HepG2 (cell line): ENCODE data around the gene MYEOV. TPM values are rescaled to one million over a fixed set of nuclear protein-coding genes. Genes with fewer than 3 reads are reported as not detected.

Experiments used
- ATAC-seq: fragments of 200-7000 bp; cut with Tn5 transposase; 3 replicates; pipeline ENCODE4 v1.9.1; 2020; ENCODE audit warnings: mild to moderate bottlenecking, moderate library complexity
- BruUV-seq: library from RNA; stranded (reverse); fragments of 400-500 nt; replicated peaks from 2 replicates; lab custom pipeline; 2021; lab: Mats Ljungman, UMichigan
- CTCF ChIA-PET: fragments of 300-600 bp; formaldehyde crosslinking; extraction: SDS; loops from one replicate; lab custom pipeline; 2021; ENCODE audit warnings: low total read pairs, inconsistent platforms, low intra/inter-chr PET ratio; lab: Yijun Ruan, JAX
- POLR2A ChIA-PET: fragments of 350-600 bp; sonication (Branson Sonifier 250); formaldehyde crosslinking; loops from one replicate; lab custom pipeline; 2020; ENCODE audit warnings: antibody characterized with exemption, inconsistent platforms; lab: Yijun Ruan, JAX
- DNase-seq: peaks from one replicate; pipeline ENCODE4 v3.0.0-alpha.2; 2015; ENCODE audit warnings: low spot score
- FAIRE-seq: peaks from 3 replicates; lab custom pipeline; 2011; peaks lifted over from hg19 to GRCh38; lab: Jason Lieb, UNC
- H2AFZ ChIP-seq: one replicate; pipeline ENCODE4 v1.6.1; 2011; ENCODE audit warnings: low read length, inconsistent platforms
- H3K27ac ChIP-seq: fragments of 300-600 bp; 3 replicates; pipeline ENCODE4 v1.8.0; 2011; ENCODE audit warnings: mixed run types, mild to moderate bottlenecking, mixed read lengths, low read length, inconsistent platforms; ENCODE audit not compliant: insufficient read depth; ENCODE audit errors: extremely low read length
- H3K27me3 ChIP-seq, 2 experiments: fragments of 200-600 bp in 1 of 2; 2 replicates in 1 of 2; 3 replicates in 1 of 2; pipeline versions ENCODE4 v1.6.0 to v1.8.0; 2011; ENCODE audit warnings: low read length in 2 of 2, mild to moderate bottlenecking in 2 of 2, moderate library complexity in 2 of 2, inconsistent platforms in 1 of 2; ENCODE audit not compliant: insufficient read depth in 2 of 2, control insufficient read depth in 1 of 2
- H3K36me3 ChIP-seq, 2 experiments: fragments of 200-600 bp in 1 of 2; replicated peaks in 1 of 2; 2 replicates in 1 of 2; 3 replicates in 1 of 2; pipeline versions ENCODE4 v1.5.1 to v1.8.0; 2011; ENCODE audit warnings: low read length in 2 of 2, inconsistent platforms in 1 of 2; ENCODE audit not compliant: insufficient read depth in 2 of 2, control insufficient read depth in 1 of 2
- H3K4me1 ChIP-seq: 2 replicates; pipeline ENCODE4 v1.5.1; 2012; ENCODE audit warnings: low read length, inconsistent platforms; ENCODE audit not compliant: insufficient read depth
- H3K4me2 ChIP-seq: 2 replicates; pipeline ENCODE4 v1.6.0; 2011; ENCODE audit warnings: low read depth, low read length, inconsistent platforms
- H3K4me3 ChIP-seq, 3 experiments: fragments of 200-600 bp in 1 of 3; sonication (generic), shearing (Covaris generic) in 1 of 3; replicated peaks in 1 of 3; 2 replicates each; pipeline ENCODE4 v1.5.1; 2011 to 2016; ENCODE audit warnings: low read length in 3 of 3, inconsistent platforms in 2 of 3, low read depth in 2 of 3, mild to moderate bottlenecking in 2 of 3, control low read depth in 1 of 3, mixed read lengths in 1 of 3; ENCODE audit not compliant: insufficient read depth in 1 of 3
- H3K79me2 ChIP-seq: one replicate; pipeline ENCODE4 v1.6.1; 2011; ENCODE audit warnings: low read length, inconsistent platforms; ENCODE audit not compliant: insufficient read depth
- H3K9ac ChIP-seq: 2 replicates; pipeline ENCODE4 v1.6.0; 2011; ENCODE audit warnings: mild to moderate bottlenecking, low read depth, low read length, inconsistent platforms; ENCODE audit not compliant: insufficient read depth
- H3K9me3 ChIP-seq: 2 replicates; pipeline ENCODE4 v1.5.1; 2012; ENCODE audit warnings: mild to moderate bottlenecking, low read length
- H4K20me1 ChIP-seq: 2 replicates; pipeline ENCODE4 v1.6.0; 2011; ENCODE audit warnings: inconsistent platforms, mild to moderate bottlenecking, low read length, moderate library complexity; ENCODE audit not compliant: insufficient read depth
- CENPT ChIP-seq: sonication (generic); formaldehyde crosslinking; IDR thresholded peaks from 2 replicates; pipeline ENCODE4 v1.8.0; 2022; ENCODE audit warnings: low read depth, mild to moderate bottlenecking, moderate library complexity, missing genetic modification reagents
- GLI4 ChIP-seq: sonication (generic); formaldehyde crosslinking; IDR thresholded peaks from 2 replicates; pipeline ENCODE4 v1.5.1; 2020; ENCODE audit warnings: missing genetic modification reagents, mild to moderate bottlenecking, moderate library complexity, borderline replicate concordance
- HNF1A ChIP-seq, 2 experiments: sonication (generic) in 1 of 2; formaldehyde crosslinking in 1 of 2; IDR thresholded peaks; 2 replicates each; pipeline versions ENCODE4 v1.4.0 to v1.6.1; 2016 to 2020; ENCODE audit warnings: borderline replicate concordance in 1 of 2, low read depth in 1 of 2, mild to moderate bottlenecking in 1 of 2, missing genetic modification reagents in 1 of 2
- NR1H2 ChIP-seq: sonication (generic); formaldehyde crosslinking; IDR thresholded peaks from 2 replicates; pipeline ENCODE4 v1.8.1; 2022; ENCODE audit warnings: low read depth, missing genetic modification reagents, borderline replicate concordance
- RBAK ChIP-seq: sonication (generic); formaldehyde crosslinking; IDR thresholded peaks from 2 replicates; pipeline ENCODE4 v1.5.1; 2020; ENCODE audit warnings: mild to moderate bottlenecking, missing genetic modification reagents
- TCF7 ChIP-seq: sonication (generic); IDR thresholded peaks from 2 replicates; pipeline ENCODE4 v1.6.1; 2016; ENCODE audit warnings: antibody characterized with exemption, low read depth
- TFDP1 ChIP-seq: IDR thresholded peaks from 2 replicates; pipeline ENCODE4 v1.6.1; 2016; ENCODE audit warnings: missing compliant biosample characterization, missing genetic modification reagents, borderline replicate concordance
- ZBTB21 ChIP-seq: sonication (generic); formaldehyde crosslinking; IDR thresholded peaks from 2 replicates; pipeline ENCODE4 v1.4.0; 2020; ENCODE audit warnings: missing genetic modification reagents
- ZNF256 ChIP-seq: sonication (generic); formaldehyde crosslinking; conservative IDR thresholded peaks from 2 replicates; pipeline ENCODE4 v1.4.0; 2020; ENCODE audit warnings: missing genetic modification reagents
- ZNF772 ChIP-seq: sonication (generic); formaldehyde crosslinking; IDR thresholded peaks from 2 replicates; pipeline ENCODE4 v1.5.0; 2020; ENCODE audit warnings: mild to moderate bottlenecking, missing genetic modification reagents
- WGBS: methylation state at CpG from one replicate; pipeline ENCODE4 v1.1.6; 2017; ENCODE audit warnings: low lambda C conversion rate; 5-methylcytosine and 5-hydroxymethylcytosine counted together
- in situ Hi-C: cut with HindIII; loops from 2 replicates; pipeline ENCODE4 v1.10.0; 2017; ENCODE audit warnings: low pct_unique_long_range_greater_than_20kb; ENCODE audit not compliant: extremely low pct_ligation_motif_present
- intact Hi-C: fragments of 100-400 bp; cut with micrococcal nuclease; formaldehyde crosslinking; loops from one replicate; pipeline ENCODE4 v1.10.0; 2022; ENCODE audit not compliant: unreplicated experiment
- polyA plus RNA-seq, 8 experiments: library from polyadenylated mRNA; depleted of rRNA in 3 of 8; stranded (reverse) in 7 of 8; unstranded in 1 of 8; fragments of >200 nt; fragmentation: Illumina TruSeq in 4 of 8; extraction: Trizol in 4 of 8; gene quantifications; 2 replicates each; pipeline versions ENCODE4 v1.2.1 to v1.2.3, GENCODE V29; 2011 to 2016; ENCODE audit warnings: low read depth in 4 of 8, missing spikeins in 1 of 8, mixed read lengths in 1 of 8; ENCODE audit not compliant: insufficient read depth in 1 of 8
- total RNA-seq, 5 experiments: library from RNA; depleted of rRNA; stranded (reverse); fragments of >200 nt; fragmentation: Illumina TruSeq; extraction: Trizol; gene quantifications; 2 replicates each; pipeline ENCODE4 v1.2.3, GENCODE V29; 2016; ENCODE audit warnings: low read depth in 1 of 5
- TF ChIP-seq, protein P1 (sequence below): sonication (generic); formaldehyde crosslinking; conservative IDR thresholded peaks from 2 replicates; pipeline ENCODE4 v1.4.0; 2020; ENCODE audit warnings: missing genetic modification reagents

MYEOV gene
- total and polyA plus RNA-seq, 2 of the 13 experiments (the other 11 are each of a cell fraction or from before 2014, with no cell fraction given), result 0.33 to 1.8 TPM

DNA sequence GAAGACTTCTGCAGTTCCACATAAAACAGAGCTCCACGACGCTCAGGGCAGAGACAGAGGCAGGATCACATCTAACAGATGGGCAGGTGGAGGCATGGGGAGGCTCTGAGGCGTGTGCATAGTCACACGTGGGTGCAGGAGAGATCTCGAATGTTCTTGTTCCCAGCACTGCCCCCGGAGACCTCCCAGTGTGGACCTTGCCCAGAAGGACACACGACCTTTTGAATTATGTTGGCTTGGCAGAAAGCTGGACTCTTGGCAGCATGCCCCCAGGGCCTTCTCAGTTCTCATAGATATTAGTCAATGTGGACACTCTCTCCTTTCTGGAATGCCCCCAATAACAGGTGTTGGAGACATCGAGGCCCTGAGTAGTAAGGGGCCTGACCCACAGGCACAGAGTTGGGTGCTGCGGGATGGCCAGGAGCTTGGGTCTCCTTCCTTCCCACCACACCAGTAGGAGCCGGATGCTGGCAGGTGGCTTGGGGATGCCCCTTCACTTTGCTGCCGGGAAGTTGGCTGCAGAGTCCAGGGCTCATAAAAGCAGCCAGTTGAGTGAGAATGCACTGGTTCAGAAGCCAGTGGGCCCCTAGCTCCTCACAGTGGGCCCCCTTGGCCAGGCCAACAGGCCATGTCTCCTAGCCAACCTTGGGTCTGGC lies 12.1 kb downstream of the MYEOV start:
- Histone ChIP-seq H3K27ac (no peak overlapping the region), H3K27me3 (peaks cover 6 to 45% of the 10 kb centered on the region in 2 experiments; a peak in 4 of 5 replicates), H4K20me1 (no peaks in the 10 kb centered on the region), H3K9me3 (no peaks in the 10 kb centered on the region), H3K9ac (no peak overlapping the region), H3K36me3 (no peaks in the 10 kb centered on the region), H3K79me2 (no peaks in the 10 kb centered on the region), H3K4me3 (no peak overlapping the region), H3K4me1 (peaks cover 12% of the 10 kb centered on the region; the same call in 1 of the 2 replicates), H2AFZ (no peak overlapping the region), H3K4me2 (no peak overlapping the region)
- intact Hi-C loops (no loop called here), in situ Hi-C loops (no loop called here)
- ATAC-seq (no peak), FAIRE-seq (no peak), DNase-seq (no peak)
- 5% methylated on average over 4 of the region's 11 CpGs for WGBS
- ChIA-PET CTCF (no interaction called here), POLR2A (interaction anchor here (0.7 kb wide), 1 partner anchor 311 kb away, joined by 4 read pairs; no protein-coding TSS in a partner anchor)
- no TSS peak for BruUV-seq
- TF ChIP-seq ZNF256 (no peak), ZBTB21 (CRISPR knock-in tag) (no peak), ZNF772 (CRISPR knock-in tag) (no peak)

DNA sequence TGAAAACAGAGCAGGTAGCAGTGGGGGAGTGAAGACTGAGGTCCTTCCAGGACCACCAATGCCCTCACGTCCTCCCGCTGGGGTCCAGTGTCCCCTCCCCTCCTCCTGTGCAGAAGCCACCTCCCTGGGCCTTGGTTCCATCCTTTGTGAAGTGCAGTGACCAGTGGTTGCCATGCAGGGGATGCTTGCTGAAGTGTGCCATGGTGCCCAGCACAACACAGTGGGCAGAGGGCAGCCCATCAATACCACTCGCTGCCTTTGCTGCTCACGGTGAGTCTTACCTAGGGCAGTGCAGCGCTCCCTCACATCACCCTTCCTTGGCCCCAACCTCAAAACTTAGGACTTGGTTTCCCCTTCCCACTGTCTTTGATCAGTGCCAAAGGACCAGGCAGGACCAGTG lies 12.9 kb downstream of the MYEOV start:
- Histone ChIP-seq H4K20me1 (no peaks in the 10 kb centered on the region), H3K36me3 (no peaks in the 10 kb centered on the region), H2AFZ (no peak overlapping the region), H3K9ac (no peak overlapping the region), H3K4me2 (no peak overlapping the region), H3K4me3 (no peak overlapping the region), H3K27ac (no peak overlapping the region), H3K9me3 (no peaks in the 10 kb centered on the region), H3K79me2 (no peaks in the 10 kb centered on the region), H3K4me1 (peaks cover 7% of the 10 kb centered on the region; the same call in 1 of the 2 replicates), H3K27me3 (peaks cover 6 to 54% of the 10 kb centered on the region in 2 experiments; a peak in 4 of 5 replicates)
- DNase-seq (no peak), ATAC-seq (no peak), FAIRE-seq (no peak)
- in situ Hi-C loops, result no loop called here
- no TSS peak for BruUV-seq
- 62% methylated on average over 5 of the region's 5 CpGs for WGBS
- intact Hi-C loops, result no loop called here
- ChIA-PET CTCF (no interaction called here), POLR2A (no interaction called here)
- TF ChIP-seq TFDP1, result no peak
- TF ChIP-seq NR1H2 (CRISPR knock-in tag), result no peak
- no peak for TF ChIP-seq HNF1A (IDR thresholded peaks at IDR 0.05; ENCODE audit: low read depth)
- TF ChIP-seq HNF1A (CRISPR knock-in tag; IDR thresholded peaks at IDR 0.05; ENCODE audit: borderline replicate concordance), result no peak
- no peak for TF ChIP-seq CENPT (CRISPR knock-in tag)
- no peak for TF ChIP-seq TCF7
- TF ChIP-seq, protein P1, sequence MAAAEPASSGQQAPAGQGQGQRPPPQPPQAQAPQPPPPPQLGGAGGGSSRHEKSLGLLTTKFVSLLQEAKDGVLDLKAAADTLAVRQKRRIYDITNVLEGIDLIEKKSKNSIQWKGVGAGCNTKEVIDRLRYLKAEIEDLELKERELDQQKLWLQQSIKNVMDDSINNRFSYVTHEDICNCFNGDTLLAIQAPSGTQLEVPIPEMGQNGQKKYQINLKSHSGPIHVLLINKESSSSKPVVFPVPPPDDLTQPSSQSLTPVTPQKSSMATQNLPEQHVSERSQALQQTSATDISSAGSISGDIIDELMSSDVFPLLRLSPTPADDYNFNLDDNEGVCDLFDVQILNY (CRISPR knock-in tag), result no peak
- TF ChIP-seq RBAK, result no peak
- no peak for TF ChIP-seq GLI4 (CRISPR knock-in tag)
